ENCODE data around the gene BPIFB2.
"Not testable (repeated sequence)": the region's sequence is repeated elsewhere in the genome, so short reads cannot be mapped to it uniquely, and the experiment has no call there.

Gene BPIFB2

DNA sequence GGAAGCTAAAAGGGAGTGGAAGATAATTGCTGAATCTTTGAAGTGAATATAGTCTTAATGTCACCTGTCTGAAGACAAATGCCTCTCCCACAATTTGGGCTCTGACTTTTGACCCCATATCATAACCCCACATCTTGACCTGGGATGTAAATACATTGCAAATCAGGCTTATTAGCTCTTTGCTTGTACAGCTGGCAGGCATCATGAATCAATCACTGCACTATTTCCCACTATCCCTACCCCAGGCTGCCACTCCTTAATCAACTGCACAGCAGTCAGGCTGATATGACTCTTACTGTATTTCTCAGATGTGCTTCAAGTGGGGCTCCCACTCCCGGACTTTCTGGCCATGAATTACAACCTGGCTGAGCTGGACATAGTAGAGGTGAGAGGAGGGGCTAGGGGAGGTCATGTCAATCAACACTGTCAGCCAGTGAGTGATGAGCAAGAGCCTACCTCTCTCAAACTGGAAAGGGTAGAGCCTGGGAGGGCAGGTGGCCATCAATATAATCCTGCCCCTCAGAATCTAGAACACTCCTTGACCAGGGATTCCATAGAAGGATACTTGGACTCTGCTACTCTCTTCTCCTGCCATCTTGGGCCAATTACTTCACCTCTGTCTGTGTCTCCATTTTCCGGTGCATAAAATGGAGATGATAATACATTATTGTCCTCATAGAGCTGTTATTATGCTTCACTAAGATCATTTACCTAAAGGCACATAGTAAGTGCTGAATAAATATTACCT, 35.7 kb downstream of the BPIFB2 start:
- no peak for DNase-seq (ENCODE audit: low spot score)

- DNase-seq (ENCODE audit: low spot score): no peak
These were observed 36.3 kb downstream of the BPIFB2 start for GRCh38 chr20:33043731-33044181.

- DNase-seq (ENCODE audit: low spot score): not testable (repeated sequence)
These were observed 37.7 kb downstream of the BPIFB2 start for GRCh38 chr20:33045129-33045721.

- no peak for DNase-seq (ENCODE audit: low spot score)
These were observed 38.9 kb downstream of the BPIFB2 start for GRCh38 chr20:33046412-33046811.

- DNase-seq (ENCODE audit: low spot score): no peak
These were observed 43.8 kb downstream of the BPIFB2 start for GRCh38 chr20:33051333-33051732.

GRCh38 chr20:33053291-33054106, 46.0 kb downstream of the BPIFB2 start, which contains the start of gene BPIFB3:
TSS of gene BPIFB3 (plus strand) at chr20:33053903. CDS start at chr20:33055436, 1,533 bp downstream.
- no peak for DNase-seq (ENCODE audit: low spot score)

- no peak for DNase-seq (ENCODE audit: low spot score)
These were observed 46.9 kb downstream of the BPIFB2 start for GRCh38 chr20:33054381-33054780.

DNA sequence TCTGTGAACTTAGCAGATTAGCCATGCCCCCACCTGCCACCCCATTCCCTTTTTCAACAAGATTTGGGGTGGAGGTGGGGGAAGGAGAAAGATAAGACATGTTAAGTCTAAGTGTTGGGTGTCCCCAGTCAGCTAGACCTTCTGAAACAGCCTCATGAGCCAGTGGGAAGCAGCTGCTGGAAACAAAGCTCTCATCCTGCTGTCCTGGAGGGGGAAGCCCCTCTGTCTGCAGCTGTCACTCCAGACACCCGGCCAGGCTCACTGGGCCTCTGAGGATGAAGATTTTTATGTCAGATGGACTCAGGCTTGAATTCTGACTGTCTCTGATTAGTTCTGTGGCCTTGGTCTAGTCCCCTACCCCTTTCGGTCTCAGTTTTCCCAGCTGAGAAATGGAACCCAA, 47.3 kb downstream of the BPIFB2 start:
- DNase-seq (ENCODE audit: low spot score): no peak

DNA sequence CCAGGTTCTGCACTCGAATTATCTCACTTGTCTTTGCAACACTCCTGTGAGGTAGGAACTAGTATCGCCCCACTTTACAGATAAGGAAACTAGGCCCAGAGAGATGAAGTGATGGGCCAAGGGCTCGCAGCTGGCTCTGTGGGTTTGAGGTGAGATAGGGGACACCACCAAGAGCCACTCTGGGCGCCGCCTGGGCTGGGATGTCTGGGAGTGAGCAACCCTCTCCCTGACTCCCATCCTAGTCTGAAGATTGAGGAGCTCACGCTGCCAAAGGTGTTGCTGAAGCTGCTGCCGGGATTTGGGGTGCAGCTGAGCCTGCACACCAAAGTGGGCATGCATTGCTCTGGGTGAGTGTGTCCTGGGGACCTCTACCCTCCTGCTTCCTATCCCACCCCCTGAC, 51.6 kb downstream of the BPIFB2 start:
- DNase-seq (ENCODE audit: low spot score): no peak

DNA sequence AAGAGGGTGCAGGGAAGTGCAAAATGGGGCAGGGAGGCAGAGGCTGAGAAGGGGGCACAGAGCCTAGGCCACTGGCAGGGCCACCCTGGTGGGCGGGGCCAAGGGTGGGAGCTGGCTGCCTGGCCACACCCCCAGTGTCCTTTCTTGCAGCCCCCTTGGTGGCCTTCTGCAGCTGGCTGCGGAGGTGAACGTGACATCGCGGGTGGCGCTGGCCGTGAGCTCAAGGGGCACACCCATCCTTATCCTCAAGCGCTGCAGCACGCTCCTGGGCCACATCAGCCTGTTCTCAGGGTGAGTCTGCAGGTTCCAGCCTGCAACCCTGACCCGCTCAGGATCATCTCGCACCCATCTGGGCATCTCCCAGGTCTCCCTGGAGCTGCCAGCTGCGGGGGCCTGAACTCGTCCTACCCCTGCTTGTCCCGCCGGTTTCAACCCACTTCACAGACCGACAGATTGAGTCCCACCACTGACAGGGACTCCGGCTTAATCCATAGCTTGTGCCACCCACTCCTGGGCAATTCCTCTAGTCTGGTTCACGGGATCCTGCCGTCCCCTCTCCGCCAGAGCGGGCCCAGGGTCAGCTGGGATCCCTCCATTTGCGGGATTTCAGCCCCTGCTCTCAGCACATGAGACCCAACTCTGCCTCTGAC, 52.4 kb downstream of the BPIFB2 start:
- DNase-seq (ENCODE audit: low spot score): no peak

GRCh38 chr20:33061658-33062028, 54.1 kb downstream of the BPIFB2 start:
- no peak for DNase-seq (ENCODE audit: low spot score)

DNA sequence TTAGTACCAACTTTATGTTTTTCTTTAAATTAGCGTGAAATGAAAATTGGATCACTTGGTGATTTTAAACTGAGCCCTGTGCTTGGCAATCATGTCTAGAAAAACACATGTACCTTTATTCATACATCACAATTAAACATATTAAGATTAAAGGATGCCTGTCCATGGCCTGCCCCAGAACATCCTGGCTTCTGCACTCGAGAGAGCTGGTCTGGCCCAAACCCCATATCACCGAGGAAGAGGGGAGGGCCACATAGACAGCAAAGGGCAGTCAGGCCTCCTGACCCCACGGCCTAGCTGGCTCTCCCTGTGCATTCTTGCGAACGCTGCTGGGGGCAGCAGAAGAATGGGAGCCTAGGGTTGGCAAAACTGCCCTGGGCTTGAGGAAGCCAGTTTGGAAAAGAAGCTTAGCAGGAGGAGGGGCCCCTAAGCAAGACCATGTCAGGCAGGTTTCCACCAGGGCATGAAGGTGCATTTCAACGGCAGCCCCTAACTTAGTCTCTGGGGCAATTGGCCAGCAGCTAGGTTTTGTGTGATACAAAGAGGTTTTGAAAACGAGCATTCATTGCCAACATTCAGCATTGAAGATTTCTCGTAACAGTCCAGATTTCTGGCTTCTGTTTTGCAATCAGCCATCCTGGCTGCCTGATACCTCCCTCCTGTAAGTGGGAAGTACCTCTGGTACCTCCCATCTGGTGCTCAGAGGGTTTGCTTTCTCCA, 54.8 kb downstream of the BPIFB2 start:
- no peak for DNase-seq (ENCODE audit: low spot score)

- no peak for DNase-seq (ENCODE audit: low spot score)
These were observed 55.3 kb downstream of the BPIFB2 start for GRCh38 chr20:33062825-33063149.

DNA sequence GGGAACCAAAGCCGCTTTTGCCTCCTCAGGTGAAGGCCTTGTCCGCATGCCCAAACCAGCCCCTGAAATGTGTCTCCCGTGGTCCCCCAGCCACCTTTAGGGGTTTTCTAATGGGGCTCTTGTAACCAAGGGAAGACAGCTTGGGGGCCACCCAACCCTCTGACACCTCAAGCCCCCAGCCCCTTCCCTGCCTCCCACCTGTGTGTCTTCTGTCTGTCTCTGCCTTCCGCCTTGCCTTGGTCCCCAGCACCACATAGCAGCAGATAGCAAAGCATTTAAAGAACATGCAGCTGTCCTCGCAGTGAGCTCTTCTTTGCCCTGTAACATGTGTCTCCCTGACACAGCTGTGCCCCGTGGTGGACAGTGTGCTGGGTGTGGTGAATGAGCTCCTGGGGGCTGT, 55.8 kb downstream of the BPIFB2 start:
- DNase-seq (ENCODE audit: low spot score): no peak

- DNase-seq (ENCODE audit: low spot score): no peak
These were observed 57.2 kb downstream of the BPIFB2 start for GRCh38 chr20:33064572-33065287.

DNA sequence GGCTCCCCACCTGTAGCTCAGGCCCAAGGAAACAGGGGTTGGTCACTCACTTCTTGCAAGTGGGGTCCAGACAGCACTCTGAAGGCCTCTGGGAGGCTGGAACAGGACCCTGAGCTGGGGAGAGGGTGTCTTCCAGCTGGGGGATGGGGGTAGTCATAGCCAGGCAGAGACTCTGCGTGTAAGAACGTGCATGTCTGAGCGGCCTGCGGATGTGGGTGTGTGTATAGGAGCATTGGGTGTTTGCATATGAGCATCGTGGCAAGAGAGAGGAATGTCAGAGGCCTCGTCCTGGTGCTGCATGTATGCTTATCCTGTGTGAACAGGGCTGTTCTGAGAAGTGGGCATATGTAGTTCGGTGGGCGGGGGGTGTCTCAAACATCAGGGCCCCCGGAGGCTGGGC, 58.3 kb downstream of the BPIFB2 start:
- DNase-seq (ENCODE audit: low spot score): no peak

DNA sequence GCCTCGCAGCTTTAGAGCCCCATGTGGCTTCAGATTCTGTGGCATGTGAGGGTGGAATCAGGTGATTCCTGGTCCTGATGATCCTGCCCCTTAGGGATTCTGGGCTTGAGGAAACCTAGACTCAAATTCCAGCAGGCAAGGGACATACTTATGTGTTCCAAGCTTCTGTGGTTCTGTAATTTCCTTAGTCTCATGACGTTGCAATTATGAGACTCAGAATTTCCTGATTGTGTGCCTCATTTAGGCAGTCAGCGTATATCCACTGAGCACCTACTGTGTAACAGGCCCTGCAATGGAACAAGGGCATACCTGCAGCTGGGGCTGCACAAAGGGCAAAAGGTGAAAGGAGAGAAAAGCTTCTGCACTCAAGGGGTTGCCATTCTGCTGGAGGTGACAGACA, 60.3 kb downstream of the BPIFB2 start:
- DNase-seq (ENCODE audit: low spot score): no peak

DNA sequence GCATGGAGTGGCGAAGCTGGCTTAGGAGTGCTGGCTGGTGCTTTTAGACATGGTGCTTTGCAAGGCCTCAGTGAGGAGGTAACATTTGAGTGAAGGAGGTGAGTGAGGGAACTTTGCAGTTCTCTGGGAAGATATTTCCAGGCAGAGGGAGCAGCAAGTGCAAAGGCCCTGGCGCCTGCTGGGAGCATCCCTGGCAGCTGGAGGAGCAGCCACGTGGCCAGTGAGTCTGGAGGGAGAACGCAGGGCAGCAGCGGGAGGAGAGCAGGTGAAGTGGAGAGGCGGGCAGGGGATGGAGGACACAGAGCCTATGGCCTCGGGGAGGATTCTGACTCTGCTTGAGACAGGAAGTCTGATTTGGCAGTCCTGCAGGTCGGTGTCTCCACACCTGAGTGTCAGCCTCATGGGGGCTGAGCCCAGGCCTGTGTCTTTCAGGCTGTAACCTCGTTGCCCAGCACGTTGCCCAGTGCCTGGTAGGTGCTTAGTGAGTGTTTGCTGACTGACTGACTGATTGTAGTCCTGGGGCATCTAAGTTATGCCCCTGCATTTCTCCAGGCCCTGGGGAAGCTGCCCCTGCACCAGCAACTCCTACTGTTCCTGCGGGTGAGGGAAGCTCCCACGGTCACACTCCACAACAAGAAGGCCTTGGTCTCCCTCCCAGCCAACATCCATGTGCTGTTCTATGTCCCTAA, 60.9 kb downstream of the BPIFB2 start:
- DNase-seq (ENCODE audit: low spot score): no peak

GRCh38 chr20:33069673-33070072, 62.2 kb downstream of the BPIFB2 start:
- DNase-seq (ENCODE audit: low spot score): no peak
